Activated naive CD8-positive, alpha-beta T cell (primary cell): ENCODE results near the gene USP2.

Experiments used
- H3K27ac Mint-ChIP-seq: one replicate; pipeline ENCODE4 v1.8.0; 2021; ENCODE audit warnings: mixed read lengths
- H3K27me3 Mint-ChIP-seq: one replicate; pipeline ENCODE4 v1.8.0; 2021; ENCODE audit warnings: mixed read lengths
- H3K36me3 Mint-ChIP-seq: one replicate; pipeline ENCODE4 v1.8.0; 2021; ENCODE audit warnings: mixed read lengths
- H3K4me1 Mint-ChIP-seq: one replicate; pipeline ENCODE4 v1.8.0; 2021; ENCODE audit warnings: low read depth, mixed read lengths
- H3K4me3 Mint-ChIP-seq: one replicate; pipeline ENCODE4 v1.8.0; 2021; ENCODE audit warnings: mild to moderate bottlenecking, mixed read lengths
- H3K9me3 Mint-ChIP-seq: one replicate; pipeline ENCODE4 v1.8.0; 2021; ENCODE audit warnings: low read depth, mixed read lengths

The USP2 gene

DNA sequence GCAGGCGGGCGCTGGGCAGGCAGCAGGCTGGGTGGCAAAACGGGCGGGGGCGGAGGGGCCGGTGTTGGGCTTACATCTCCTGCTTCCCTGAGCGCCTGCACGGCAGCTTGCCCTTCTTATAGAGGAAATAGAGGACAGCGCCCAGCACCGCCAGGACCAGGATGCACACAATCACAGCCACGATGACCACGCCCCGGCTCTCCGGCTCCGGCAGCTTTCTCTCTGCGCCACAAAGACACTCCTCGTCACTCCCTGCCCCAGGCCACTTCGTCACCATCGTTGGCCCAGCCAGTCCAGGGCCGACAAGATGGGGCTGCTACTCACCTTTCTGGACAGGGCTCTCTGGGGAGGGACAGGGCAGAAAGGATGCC is 70.8 kb downstream of the USP2 start:
- H3K4me1 Mint-ChIP-seq: peaks cover 29% of the 10 kb centered on the region
- no peaks in the 10 kb centered on the region for H3K9me3 Mint-ChIP-seq
- H3K27me3 Mint-ChIP-seq: no peaks in the 10 kb centered on the region
- H3K27ac Mint-ChIP-seq: no peak overlapping the region
- peaks cover 2% of the 10 kb centered on the region for H3K36me3 Mint-ChIP-seq
- no peak overlapping the region for H3K4me3 Mint-ChIP-seq

DNA sequence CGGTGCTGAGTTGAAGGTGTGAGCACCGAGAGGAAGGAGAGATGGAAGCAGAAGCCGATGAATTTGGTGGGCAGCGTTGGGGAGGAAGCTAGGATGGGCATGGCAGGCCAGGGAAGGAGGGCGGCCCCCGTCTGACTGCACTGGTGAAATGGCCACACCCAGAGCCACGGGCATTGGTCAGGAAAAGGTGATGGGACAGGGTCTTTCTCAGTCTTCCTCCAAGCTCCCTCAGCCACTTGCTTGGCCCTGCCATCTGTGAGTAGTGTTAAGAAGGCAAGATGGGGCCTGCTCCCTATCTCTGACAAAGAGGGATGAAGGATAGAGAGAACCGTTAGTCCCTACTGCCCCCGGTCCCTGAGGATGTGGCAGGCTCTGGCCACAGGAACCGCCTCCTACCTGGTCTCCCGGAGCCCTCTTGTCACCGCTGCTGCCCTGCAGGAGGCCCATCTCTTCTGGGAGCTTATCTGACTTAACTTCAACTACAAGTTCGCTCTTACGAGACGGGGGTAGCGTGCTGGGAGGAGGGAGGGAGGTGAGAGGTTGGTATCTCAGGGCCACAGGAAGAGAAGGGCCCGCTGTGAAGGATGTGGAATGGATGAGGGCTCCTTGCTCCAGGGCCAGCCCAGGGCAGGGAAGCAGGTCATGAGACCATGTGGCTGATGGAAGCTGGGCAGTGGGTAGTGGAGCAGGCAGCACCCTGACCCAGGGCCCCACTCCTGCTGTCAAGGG is 71.4 kb downstream of the USP2 start:
- Mint-ChIP-seq H3K27me3 (no peaks in the 10 kb centered on the region), H3K36me3 (peaks cover 3% of the 10 kb centered on the region), H3K4me3 (no peak overlapping the region), H3K9me3 (no peaks in the 10 kb centered on the region), H3K27ac (no peak overlapping the region), H3K4me1 (peaks cover 29% of the 10 kb centered on the region)

DNA sequence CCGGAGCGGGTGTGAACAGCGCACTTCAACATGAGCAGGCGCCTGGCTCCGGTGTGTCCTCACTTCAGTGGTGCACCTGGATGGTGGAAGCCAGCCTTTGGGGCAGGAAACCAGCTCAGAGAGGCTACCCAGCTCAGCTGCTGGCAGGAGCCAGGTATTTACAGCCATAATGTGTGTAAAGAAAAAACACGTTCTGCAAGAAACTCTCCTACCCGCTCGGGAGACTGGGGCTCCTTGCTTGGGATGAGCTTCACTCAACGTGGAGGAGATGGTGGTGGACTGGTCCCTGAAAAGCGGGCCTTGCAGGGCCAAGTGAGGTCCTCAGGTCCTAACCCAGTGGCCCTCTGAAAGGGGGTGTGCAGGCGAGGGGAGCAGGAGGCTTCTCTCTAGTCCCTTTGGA is 72.1 kb downstream of the USP2 start:
- H3K9me3 Mint-ChIP-seq: no peaks in the 10 kb centered on the region
- no peak overlapping the region for H3K27ac Mint-ChIP-seq
- no peak overlapping the region for H3K4me3 Mint-ChIP-seq
- peaks cover 3% of the 10 kb centered on the region for H3K36me3 Mint-ChIP-seq
- peaks cover 33% of the 10 kb centered on the region for H3K4me1 Mint-ChIP-seq
- no peaks in the 10 kb centered on the region for H3K27me3 Mint-ChIP-seq

DNA sequence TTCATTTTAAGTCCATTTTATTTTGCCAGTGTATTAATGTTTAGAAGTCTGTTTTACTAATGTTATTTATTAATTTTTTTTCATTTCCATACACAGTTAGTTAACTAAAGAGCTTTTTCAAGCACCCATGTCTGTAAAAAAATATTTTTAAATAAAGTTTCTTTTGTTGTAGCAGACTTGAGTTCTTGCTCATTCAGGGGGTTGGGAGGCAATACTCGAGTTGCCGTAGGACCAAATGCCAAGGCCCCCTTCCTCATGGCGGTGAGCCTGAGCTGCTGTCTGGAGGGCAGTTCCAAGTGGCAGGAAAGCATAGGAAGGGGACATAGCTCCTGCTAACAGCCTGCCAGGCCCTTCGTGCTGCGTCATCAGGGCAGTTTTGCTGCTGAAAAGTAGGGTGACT is 73.5 kb downstream of the USP2 start:
- Mint-ChIP-seq H3K9me3 (no peaks in the 10 kb centered on the region), H3K27me3 (no peaks in the 10 kb centered on the region), H3K4me3 (no peak overlapping the region), H3K36me3 (peaks cover 11% of the 10 kb centered on the region), H3K4me1 (peaks cover 35% of the 10 kb centered on the region), H3K27ac (no peak overlapping the region)

DNA sequence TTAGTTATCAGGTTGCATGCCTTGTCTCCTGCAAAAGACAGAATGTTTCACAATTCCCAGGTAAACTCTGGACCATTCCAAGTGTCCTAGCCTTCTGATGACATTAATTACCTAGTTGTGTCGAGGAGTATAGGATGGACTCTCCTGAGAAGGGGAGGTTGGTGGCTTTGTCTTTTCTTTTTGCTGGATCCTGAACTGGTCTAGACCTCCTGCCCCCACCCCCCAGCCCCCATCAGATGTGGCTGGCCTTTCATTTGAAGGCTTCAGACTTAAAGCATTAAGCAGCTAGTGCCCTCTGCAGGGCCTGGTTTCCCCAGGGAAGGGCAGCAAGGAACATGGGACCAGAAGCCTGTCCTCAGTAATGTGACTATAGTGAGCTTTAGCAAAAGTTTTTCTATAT is 74.3 kb downstream of the USP2 start:
- no peaks in the 10 kb centered on the region for H3K9me3 Mint-ChIP-seq
- H3K36me3 Mint-ChIP-seq: peaks cover 11% of the 10 kb centered on the region
- peaks cover 35% of the 10 kb centered on the region for H3K4me1 Mint-ChIP-seq
- peak overlapping the region; percentile 75 for H3K4me3 Mint-ChIP-seq
- no peaks in the 10 kb centered on the region for H3K27me3 Mint-ChIP-seq
- peak overlapping the region; percentile 99 for H3K27ac Mint-ChIP-seq

DNA sequence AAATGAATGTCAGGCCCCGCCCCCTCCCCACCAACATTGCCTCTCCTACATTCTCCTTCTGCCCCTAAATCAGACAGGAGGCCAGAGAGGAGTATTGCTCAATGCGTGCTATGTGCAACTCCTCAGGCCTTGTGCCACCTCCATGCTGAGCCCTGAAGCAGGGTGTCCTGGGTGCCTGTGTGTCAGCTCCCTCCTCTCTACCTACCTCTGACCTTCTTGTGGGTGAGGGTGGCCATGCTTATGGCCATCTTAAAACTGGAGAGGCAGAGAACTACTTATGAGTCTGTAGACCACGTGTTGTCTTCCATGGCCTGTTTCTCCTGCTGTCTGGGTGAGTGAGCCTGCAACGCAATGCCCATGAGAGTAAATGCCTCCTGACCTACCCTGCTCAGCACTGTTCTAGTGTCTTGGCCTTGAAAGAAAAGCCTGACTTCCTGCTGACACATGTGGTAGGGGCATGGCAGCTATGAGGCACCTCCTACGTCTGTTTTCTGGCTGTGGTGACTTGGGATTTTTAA is 75.1 kb downstream of the USP2 start:
- Mint-ChIP-seq H3K27me3 (no peaks in the 10 kb centered on the region), H3K4me1 (peaks cover 36% of the 10 kb centered on the region), H3K9me3 (no peaks in the 10 kb centered on the region), H3K4me3 (peak overlapping the region; percentile 75), H3K36me3 (peaks cover 11% of the 10 kb centered on the region), H3K27ac (peak overlapping the region; percentile 99)

DNA sequence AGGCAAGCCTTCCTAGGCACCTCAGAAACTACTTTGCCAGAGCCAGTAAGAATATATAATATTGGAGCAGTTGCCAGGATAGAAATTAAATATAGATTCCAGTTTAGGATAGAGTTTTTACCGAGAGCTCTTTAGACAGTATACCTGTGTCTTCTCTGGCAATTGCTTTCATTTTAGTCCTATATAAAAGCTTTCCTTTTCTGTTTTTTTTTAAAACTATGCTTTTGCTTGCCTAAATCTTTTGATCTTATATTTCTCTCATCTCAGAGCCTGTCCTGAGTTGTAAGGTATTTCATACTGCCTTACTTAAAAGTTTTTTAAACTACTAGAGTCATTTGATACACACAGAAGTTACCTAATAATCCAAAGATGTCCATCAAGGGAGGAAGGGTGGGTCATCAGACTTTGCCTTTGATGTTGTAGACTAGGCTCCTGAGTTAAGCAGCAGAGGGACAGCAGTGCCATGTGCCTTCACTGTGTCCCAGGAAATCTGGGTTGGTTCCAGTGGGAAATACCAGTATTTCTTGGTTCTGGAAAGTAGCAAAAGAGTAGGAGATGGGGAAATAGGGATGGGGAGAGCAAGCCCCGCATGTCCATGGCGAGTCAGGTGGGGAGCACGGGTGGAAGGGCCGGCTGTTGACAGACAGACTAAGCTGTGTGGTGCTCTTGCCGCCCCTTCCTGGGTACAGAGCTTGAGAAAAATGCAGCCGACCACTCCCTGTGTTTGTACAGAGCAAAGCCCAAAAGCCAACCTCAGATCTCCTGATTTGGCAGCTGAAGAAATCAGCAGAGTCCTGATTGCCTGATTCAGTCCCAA is 75.7 kb downstream of the USP2 start:
- H3K36me3 Mint-ChIP-seq: peaks cover 14% of the 10 kb centered on the region
- H3K4me1 Mint-ChIP-seq: peaks cover 37% of the 10 kb centered on the region
- peak overlapping the region; percentile 75 for H3K4me3 Mint-ChIP-seq
- H3K27ac Mint-ChIP-seq: peak overlapping the region; percentile 99
- H3K9me3 Mint-ChIP-seq: no peaks in the 10 kb centered on the region
- H3K27me3 Mint-ChIP-seq: no peaks in the 10 kb centered on the region
